Activated CD8-positive, alpha-beta memory T cell treated with anti-CD3 and anti-CD28 coated beads, Interleukin-2, amount 50 U/mL, for 1 hour (primary cell): ENCODE data around the gene CNOT1.
A peak's percentile ranks its signal among the peaks of the same experiment; 100 is the strongest.

Experiments used
- DNase-seq: peaks from one replicate; pipeline ENCODE4 v3.0.0-alpha.2; 2020; ENCODE audit errors: extremely low read depth

Gene CNOT1

GRCh38 chr16:58487566-58488351, 141.9 kb downstream of the CNOT1 start:
- peak; percentile 34 for DNase-seq

- no peak for DNase-seq
These were observed 144.3 kb downstream of the CNOT1 start for GRCh38 chr16:58485184-58485887.

GRCh38 chr16:58481931-58482330, 147.7 kb downstream of the CNOT1 start:
- DNase-seq, result no peak

DNA sequence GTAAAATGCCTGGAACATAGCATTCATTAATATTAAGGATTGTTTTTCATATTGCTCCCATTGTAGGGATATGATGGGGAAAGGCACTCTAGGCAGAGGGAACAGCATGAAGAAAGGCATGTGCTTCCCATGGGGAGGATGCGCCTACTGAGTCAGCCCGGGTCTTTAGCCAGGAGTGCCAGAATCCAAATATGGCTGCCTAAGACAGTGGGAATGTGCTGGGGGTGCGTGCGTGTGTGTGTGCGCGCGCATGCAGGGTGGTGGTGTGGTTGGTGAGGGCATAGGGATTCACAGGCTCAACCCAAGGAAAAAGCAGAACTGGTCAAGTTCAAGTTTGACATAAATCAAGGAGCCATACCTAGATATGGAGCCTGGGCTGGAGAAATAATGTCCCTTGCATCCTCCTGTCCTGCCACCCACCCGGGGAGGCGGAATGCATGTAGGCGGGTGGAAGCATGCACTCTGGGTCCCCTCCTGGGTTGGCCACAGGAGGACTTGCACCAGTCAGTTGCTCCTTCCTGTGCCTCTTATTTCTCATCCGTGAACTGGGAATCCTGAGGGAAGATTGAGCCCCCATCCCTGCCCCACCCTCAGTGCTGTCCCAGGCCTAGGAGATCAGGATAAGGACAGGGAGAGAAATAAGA, 148.3 kb downstream of the CNOT1 start:
- no peak for DNase-seq

- no peak for DNase-seq
These were observed 151.2 kb downstream of the CNOT1 start for GRCh38 chr16:58478427-58478826.

DNA sequence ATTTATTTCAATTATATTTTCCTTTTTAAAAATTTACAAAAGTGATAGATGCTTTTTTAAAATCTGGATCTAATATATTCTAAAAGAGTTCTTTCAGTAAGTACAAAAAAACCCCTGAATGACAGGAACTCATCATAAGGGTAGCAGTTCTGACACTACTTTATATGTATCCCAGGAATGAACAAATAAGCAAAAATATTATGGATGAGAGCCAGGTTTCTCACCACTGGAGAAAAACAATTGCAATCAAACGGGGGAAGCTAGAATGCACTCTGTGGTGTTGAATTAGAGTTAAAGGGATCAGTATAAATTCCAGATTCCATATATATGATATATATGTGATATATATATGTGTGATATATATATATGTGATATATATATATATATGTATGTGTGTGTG, 152.8 kb downstream of the CNOT1 start:
- no peak for DNase-seq

DNA sequence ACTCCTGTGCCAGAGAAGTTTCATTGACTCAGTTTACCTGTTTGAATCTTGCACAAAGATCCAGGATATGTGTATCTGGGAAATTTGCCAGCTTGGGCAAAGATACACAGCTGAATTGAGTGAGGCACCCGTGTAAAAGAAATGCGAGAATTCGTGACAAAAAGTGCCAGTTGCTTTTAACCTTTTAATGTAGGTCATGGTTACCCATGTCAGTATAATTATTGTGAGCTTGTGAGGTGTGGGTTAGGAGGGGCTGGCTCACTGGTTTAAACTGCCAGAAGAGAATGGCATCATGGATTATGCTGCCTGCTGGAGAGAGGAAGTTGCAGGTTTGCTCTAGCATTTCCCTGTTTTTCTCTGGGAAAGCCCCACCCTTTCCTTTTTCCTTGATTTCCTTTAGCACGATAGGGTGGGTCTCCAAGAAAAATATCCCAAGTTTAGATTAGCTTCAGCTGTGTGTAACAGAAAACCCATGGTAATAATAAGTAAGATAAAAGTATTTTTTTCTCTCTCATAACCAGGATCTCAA, 154.5 kb downstream of the CNOT1 start:
- no peak for DNase-seq

GRCh38 chr16:58474296-58474695, 155.3 kb downstream of the CNOT1 start:
- DNase-seq, result no peak

DNA sequence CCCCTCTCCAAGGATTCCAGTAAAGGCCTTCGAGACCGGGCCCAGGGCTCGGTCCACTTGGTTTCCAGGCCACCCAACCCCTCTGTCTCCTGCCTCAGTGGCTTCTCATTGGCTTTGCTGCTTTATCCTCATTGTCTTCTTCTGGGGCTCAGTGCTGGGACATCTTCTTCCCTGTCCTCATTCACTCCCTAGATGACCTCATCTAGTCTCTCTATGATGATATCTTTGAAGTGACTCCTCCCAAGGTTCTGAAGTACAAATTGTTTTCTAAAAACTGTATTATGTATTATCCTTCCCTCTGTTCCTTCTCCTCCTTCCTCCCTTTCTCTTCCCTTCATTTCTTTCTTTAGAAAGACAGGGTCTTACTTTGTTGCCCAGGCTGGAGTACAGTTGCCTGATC, 156.8 kb downstream of the CNOT1 start:
- no peak for DNase-seq

DNA sequence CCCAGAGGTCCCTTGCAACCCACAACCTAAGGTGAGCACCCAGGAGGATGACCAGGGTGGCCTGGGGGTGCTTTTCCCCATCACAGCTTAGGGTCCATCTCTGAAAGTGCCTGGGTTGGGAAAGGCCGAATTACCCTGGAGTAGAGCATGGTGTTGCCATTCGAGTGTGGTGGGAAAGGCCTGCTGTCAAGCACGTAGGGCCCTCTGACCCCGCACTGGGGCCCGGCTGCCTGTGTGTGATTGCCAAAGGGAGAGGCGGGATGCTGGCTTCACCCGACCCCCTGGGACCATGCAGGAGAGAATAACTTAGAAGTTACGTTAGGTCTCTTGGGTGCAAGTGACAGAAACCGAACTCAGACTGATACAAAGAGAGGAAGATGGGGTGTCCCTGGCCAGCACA, 157.4 kb downstream of the CNOT1 start:
- no peak for DNase-seq

DNA sequence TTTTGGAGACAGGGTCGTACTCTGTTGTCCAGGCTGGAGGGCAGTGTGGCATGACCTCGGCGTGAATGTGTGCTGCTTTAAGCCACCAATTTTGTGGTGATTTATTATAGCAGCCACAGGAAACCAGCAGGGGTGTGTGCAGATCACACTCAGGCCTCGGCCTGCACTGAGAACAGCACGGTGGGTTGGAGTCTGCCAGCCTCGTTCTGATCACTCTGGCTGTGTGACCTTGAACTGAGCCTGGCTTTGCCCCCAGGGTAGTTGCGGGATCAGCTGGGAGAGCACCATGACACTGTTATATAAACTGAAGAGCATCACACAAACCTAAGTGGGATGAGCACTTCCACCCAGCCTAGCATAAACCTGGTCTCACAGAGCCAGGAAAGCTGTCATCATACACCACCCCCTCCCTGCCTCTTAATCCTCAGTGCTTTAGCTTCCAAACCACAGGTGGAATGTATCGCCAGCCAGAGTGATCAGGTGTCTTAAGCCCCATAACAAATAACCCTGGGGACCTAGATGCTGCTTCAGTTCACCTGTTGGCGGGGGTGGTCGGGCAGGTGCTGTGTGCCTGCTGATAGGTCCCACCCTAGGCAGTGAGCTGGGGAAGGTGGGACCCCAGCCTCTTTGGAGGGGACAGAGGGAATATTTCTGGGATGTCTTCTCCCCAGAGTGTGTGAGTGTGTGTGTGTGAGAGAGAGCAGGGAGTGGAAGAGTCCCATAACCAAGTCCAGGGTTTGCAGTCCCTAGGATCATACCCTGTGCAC, 158.2 kb downstream of the CNOT1 start:
- DNase-seq, result no peak
